Measurements from ENCODE around the gene OR8S1.

Gene OR8S1

GRCh38 chr12:48556631-48557030 lies 31.2 kb downstream of the OR8S1 start:
- no peak for DNase-seq (ENCODE audit: low spot score)

DNA sequence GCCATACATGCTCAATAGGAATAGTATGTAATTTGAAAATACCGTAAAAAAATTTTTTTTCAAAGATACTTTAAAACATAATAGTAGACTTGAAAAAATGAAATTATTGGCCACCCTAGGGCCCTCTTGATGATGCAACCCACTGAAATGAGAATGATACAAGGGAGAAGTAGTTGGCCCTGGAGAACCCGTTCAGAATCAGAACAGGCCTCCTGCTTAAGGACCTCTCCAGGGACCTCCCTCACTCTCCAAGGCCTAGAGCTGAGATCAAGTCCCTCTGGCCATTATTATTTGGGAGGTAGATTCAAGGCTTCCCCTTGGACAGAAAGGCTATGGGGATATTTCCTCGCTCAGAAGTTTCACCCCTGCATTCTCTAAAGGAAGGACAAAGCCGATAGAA lies 32.5 kb downstream of the OR8S1 start:
- no peak for DNase-seq (ENCODE audit: low spot score)

DNA sequence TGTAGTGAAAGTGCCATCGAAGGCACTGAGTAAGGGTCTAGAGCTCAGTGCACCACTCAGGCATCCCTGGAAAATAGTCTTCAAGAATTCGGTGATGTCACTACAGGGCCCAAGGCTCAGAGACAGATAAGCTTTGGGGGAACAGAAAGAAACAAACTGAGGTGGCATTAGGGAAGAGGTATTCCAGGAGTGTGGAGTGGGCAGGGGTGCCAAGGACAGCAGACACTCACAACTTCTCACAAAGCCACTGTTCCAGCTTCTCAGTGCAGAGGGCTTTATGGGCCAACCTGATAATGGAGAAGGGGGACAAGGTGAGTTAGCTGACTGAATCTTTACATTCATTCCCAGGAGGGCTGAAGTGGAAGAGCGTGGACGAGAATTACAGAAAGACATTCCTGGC lies 42.3 kb downstream of the OR8S1 start:
- no peak for DNase-seq (ENCODE audit: low spot score)

GRCh38 chr12:48569946-48570345 lies 44.5 kb downstream of the OR8S1 start, which contains the start of gene LALBA:
Gene LALBA, minus strand, starts transcription at chr12:48570046. Its CDS starts 26 bp downstream, at chr12:48570020.
- DNase-seq (ENCODE audit: low spot score): no peak

DNA sequence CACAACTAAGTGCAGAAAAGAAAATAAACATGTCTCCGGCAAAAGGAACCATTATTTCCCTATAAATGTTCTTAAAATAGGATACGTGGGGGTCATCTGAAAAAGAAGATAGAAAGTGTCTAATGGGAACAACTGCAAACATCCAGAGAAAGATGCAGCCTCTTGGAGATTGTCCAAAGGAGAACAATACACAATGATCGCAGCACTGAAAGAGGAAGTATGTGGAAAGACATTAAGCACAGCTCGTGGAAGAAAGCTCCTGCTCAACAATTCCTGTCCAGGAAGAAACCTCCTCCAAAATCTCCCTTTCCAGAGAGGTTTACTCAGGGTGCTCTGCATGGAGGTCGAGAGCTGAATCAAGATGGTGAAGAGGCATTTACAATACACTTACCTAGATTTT lies 46.9 kb downstream of the OR8S1 start:
- no peak for DNase-seq (ENCODE audit: low spot score)
